ENCODE data around the gene PIP5K1B.

PIP5K1B gene

GRCh38 chr9:68708513-68708912 is 3.5 kb downstream of the PIP5K1B start:
- no peak overlapping the region for H3K4me3 ChIP-seq (ENCODE audit: low read depth in 1 of 2, low read length in 2 of 2)
- no peaks in the 10 kb centered on the region for H3K9me3 ChIP-seq (ENCODE audit: low read length)
- no peak overlapping the region for H3K27ac ChIP-seq (ENCODE audit: low read depth, low read length)
- H3K4me1 ChIP-seq (ENCODE audit: insufficient read depth, low read length) = peaks cover 14% of the 10 kb centered on the region
- H3K27me3 ChIP-seq (ENCODE audit: control insufficient read depth in 1 of 2, insufficient read depth in 2 of 2, low read length in 2 of 2) = no peaks in the 10 kb centered on the region
- H3K9ac ChIP-seq (ENCODE audit: low read length) = no peak overlapping the region
- no peaks in the 10 kb centered on the region for H3K36me3 ChIP-seq (ENCODE audit: insufficient read depth, low read length)

GRCh38 chr9:68709291-68710110 is 4.5 kb downstream of the PIP5K1B start:
- no peaks in the 10 kb centered on the region for H3K36me3 ChIP-seq (ENCODE audit: insufficient read depth, low read length)
- H3K4me3 ChIP-seq (ENCODE audit: low read depth in 1 of 2, low read length in 2 of 2) = no peak overlapping the region
- H3K4me1 ChIP-seq (ENCODE audit: insufficient read depth, low read length) = peaks cover 12% of the 10 kb centered on the region
- H3K9ac ChIP-seq (ENCODE audit: low read length) = no peak overlapping the region
- no peaks in the 10 kb centered on the region for H3K9me3 ChIP-seq (ENCODE audit: low read length)
- no peaks in the 10 kb centered on the region for H3K27me3 ChIP-seq (ENCODE audit: control insufficient read depth in 1 of 2, insufficient read depth in 2 of 2, low read length in 2 of 2)
- H3K27ac ChIP-seq (ENCODE audit: low read depth, low read length) = no peak overlapping the region

DNA sequence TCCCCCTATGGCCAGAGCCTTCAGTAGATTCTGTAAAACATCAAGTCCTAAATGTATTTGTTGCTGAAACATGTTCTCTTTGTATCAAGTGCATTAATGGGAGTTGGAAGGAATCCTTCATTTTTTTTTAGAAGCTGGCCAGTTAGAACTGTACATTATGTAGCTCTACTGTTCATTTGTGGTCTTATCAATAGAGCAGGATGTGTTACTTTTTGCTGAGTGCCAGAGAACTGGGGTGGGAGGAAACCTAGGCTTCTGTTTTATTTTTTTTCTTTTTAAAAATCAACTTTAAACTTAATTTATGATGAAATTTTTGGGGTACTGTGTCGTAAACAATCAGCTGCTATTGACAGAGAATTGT is 5.1 kb downstream of the PIP5K1B start:
- Histone ChIP-seq H3K36me3 (ENCODE audit: insufficient read depth, low read length) (no peaks in the 10 kb centered on the region), H3K9me3 (ENCODE audit: low read length) (no peaks in the 10 kb centered on the region), H3K27ac (ENCODE audit: low read depth, low read length) (no peak overlapping the region), H3K4me3 (ENCODE audit: low read depth in 1 of 2, low read length in 2 of 2) (no peak overlapping the region), H3K9ac (ENCODE audit: low read length) (no peak overlapping the region), H3K27me3 (ENCODE audit: control insufficient read depth in 1 of 2, insufficient read depth in 2 of 2, low read length in 2 of 2) (no peaks in the 10 kb centered on the region), H3K4me1 (ENCODE audit: insufficient read depth, low read length) (peaks cover 10% of the 10 kb centered on the region)

DNA sequence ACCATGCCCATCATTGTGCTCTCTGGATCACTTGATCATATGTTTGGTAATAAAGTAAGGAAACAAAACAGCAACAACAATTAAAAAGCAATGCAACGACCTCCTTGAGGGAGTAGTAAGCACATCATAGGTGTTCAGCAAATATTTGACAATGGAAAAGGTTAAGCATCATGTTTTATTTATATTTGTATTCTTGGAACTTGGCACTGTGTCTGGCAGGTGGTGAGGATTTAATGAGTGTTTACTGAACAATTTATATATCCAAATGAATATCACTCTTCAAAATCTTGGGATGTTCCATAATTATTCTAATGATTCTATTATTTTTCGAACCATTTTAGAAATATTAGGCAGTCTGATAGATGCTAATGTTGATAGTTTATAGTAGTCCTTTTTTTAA is 6.2 kb downstream of the PIP5K1B start:
- H3K27me3 ChIP-seq (ENCODE audit: control insufficient read depth in 1 of 2, insufficient read depth in 2 of 2, low read length in 2 of 2) = no peaks in the 10 kb centered on the region
- no peaks in the 10 kb centered on the region for H3K36me3 ChIP-seq (ENCODE audit: insufficient read depth, low read length)

GRCh38 chr9:68711932-68712331 is 6.9 kb downstream of the PIP5K1B start:
- Histone ChIP-seq H3K9me3 (ENCODE audit: low read length) (no peaks in the 10 kb centered on the region), H3K36me3 (ENCODE audit: insufficient read depth, low read length) (no peaks in the 10 kb centered on the region), H3K9ac (ENCODE audit: low read length) (no peak overlapping the region), H3K4me1 (ENCODE audit: insufficient read depth, low read length) (no peaks in the 10 kb centered on the region), H3K27me3 (ENCODE audit: control insufficient read depth in 1 of 2, insufficient read depth in 2 of 2, low read length in 2 of 2) (no peaks in the 10 kb centered on the region), H3K27ac (ENCODE audit: low read depth, low read length) (no peak overlapping the region), H3K4me3 (ENCODE audit: low read depth in 1 of 2, low read length in 2 of 2) (no peak overlapping the region)

More for the DNA sequence above, 6.2 kb downstream of the PIP5K1B start:
- Histone ChIP-seq H3K9ac (ENCODE audit: low read length) (no peak overlapping the region), H3K4me3 (ENCODE audit: low read depth in 1 of 2, low read length in 2 of 2) (no peak overlapping the region), H3K27ac (ENCODE audit: low read depth, low read length) (no peak overlapping the region), H3K4me1 (ENCODE audit: insufficient read depth, low read length) (peaks cover 5% of the 10 kb centered on the region), H3K9me3 (ENCODE audit: low read length) (no peaks in the 10 kb centered on the region)

GRCh38 chr9:68714416-68715180 is 9.6 kb downstream of the PIP5K1B start:
- no peak overlapping the region for H3K27ac ChIP-seq (ENCODE audit: low read depth, low read length)
- H3K27me3 ChIP-seq (ENCODE audit: control insufficient read depth in 1 of 2, insufficient read depth in 2 of 2, low read length in 2 of 2) = no peaks in the 10 kb centered on the region
- H3K4me3 ChIP-seq (ENCODE audit: low read depth in 1 of 2, low read length in 2 of 2) = no peak overlapping the region
- H3K4me1 ChIP-seq (ENCODE audit: insufficient read depth, low read length) = no peaks in the 10 kb centered on the region
- no peaks in the 10 kb centered on the region for H3K36me3 ChIP-seq (ENCODE audit: insufficient read depth, low read length)
- H3K9ac ChIP-seq (ENCODE audit: low read length) = no peak overlapping the region
- H3K9me3 ChIP-seq (ENCODE audit: low read length) = no peaks in the 10 kb centered on the region

DNA sequence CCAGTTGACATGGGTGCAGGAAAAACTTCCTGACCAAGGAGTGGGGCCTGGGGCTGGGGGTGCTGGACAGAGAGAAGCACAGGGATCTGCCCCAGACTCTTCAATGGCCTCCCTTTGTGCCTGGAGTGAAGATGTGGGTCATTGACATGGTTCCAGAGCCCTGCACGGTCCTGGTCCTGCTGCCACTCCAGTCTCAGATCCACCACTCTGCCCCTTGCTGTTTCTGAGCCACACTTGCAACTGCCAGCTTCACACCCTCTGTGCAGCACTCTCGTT is 10.1 kb downstream of the PIP5K1B start:
- H3K4me1 ChIP-seq (ENCODE audit: insufficient read depth, low read length) = no peaks in the 10 kb centered on the region
- H3K27ac ChIP-seq (ENCODE audit: low read depth, low read length) = no peak overlapping the region
- H3K4me3 ChIP-seq (ENCODE audit: low read depth in 1 of 2, low read length in 2 of 2) = no peak overlapping the region
- H3K9me3 ChIP-seq (ENCODE audit: low read length) = no peaks in the 10 kb centered on the region
- H3K9ac ChIP-seq (ENCODE audit: low read length) = no peak overlapping the region
- no peaks in the 10 kb centered on the region for H3K27me3 ChIP-seq (ENCODE audit: control insufficient read depth in 1 of 2, insufficient read depth in 2 of 2, low read length in 2 of 2)
- H3K36me3 ChIP-seq (ENCODE audit: insufficient read depth, low read length) = no peaks in the 10 kb centered on the region

GRCh38 chr9:68717552-68718443 is 12.8 kb downstream of the PIP5K1B start:
- Histone ChIP-seq H3K9me3 (ENCODE audit: low read length) (no peaks in the 10 kb centered on the region), H3K27ac (ENCODE audit: low read depth, low read length) (no peak overlapping the region), H3K9ac (ENCODE audit: low read length) (no peak overlapping the region), H3K4me1 (ENCODE audit: insufficient read depth, low read length) (no peaks in the 10 kb centered on the region), H3K27me3 (ENCODE audit: control insufficient read depth in 1 of 2, insufficient read depth in 2 of 2, low read length in 2 of 2) (no peaks in the 10 kb centered on the region), H3K4me3 (ENCODE audit: low read depth in 1 of 2, low read length in 2 of 2) (no peak overlapping the region), H3K36me3 (ENCODE audit: insufficient read depth, low read length) (no peaks in the 10 kb centered on the region)

- Histone ChIP-seq H3K36me3 (ENCODE audit: insufficient read depth, low read length) (no peaks in the 10 kb centered on the region), H3K4me3 (ENCODE audit: low read depth in 1 of 2, low read length in 2 of 2) (no peak overlapping the region), H3K9ac (ENCODE audit: low read length) (no peak overlapping the region), H3K27ac (ENCODE audit: low read depth, low read length) (no peak overlapping the region), H3K9me3 (ENCODE audit: low read length) (no peaks in the 10 kb centered on the region), H3K27me3 (ENCODE audit: control insufficient read depth in 1 of 2, insufficient read depth in 2 of 2, low read length in 2 of 2) (no peaks in the 10 kb centered on the region), H3K4me1 (ENCODE audit: insufficient read depth, low read length) (no peaks in the 10 kb centered on the region)
These were observed 14.8 kb downstream of the PIP5K1B start for GRCh38 chr9:68719847-68720246.

- Histone ChIP-seq H3K27me3 (ENCODE audit: control insufficient read depth in 1 of 2, insufficient read depth in 2 of 2, low read length in 2 of 2) (no peaks in the 10 kb centered on the region), H3K4me3 (ENCODE audit: low read depth in 1 of 2, low read length in 2 of 2) (no peak overlapping the region), H3K36me3 (ENCODE audit: insufficient read depth, low read length) (no peaks in the 10 kb centered on the region)
These were observed 15.7 kb downstream of the PIP5K1B start for GRCh38 chr9:68720656-68721313.

More at GRCh38 chr9:68720656-68721313, 15.7 kb downstream of the PIP5K1B start:
- Histone ChIP-seq H3K9me3 (ENCODE audit: low read length) (no peaks in the 10 kb centered on the region), H3K4me1 (ENCODE audit: insufficient read depth, low read length) (no peaks in the 10 kb centered on the region), H3K27ac (ENCODE audit: low read depth, low read length) (no peak overlapping the region), H3K9ac (ENCODE audit: low read length) (no peak overlapping the region)
